NCI-H526 treated with DMSO at 0.1 percent for 48 hours (cell line): ENCODE measurements around the gene RPS14.

ENCODE experiments used
- DNase-seq: peaks from one replicate; lab custom pipeline; 2025; lab: John Stamatoyannopoulos, UW

The RPS14 gene

DNA sequence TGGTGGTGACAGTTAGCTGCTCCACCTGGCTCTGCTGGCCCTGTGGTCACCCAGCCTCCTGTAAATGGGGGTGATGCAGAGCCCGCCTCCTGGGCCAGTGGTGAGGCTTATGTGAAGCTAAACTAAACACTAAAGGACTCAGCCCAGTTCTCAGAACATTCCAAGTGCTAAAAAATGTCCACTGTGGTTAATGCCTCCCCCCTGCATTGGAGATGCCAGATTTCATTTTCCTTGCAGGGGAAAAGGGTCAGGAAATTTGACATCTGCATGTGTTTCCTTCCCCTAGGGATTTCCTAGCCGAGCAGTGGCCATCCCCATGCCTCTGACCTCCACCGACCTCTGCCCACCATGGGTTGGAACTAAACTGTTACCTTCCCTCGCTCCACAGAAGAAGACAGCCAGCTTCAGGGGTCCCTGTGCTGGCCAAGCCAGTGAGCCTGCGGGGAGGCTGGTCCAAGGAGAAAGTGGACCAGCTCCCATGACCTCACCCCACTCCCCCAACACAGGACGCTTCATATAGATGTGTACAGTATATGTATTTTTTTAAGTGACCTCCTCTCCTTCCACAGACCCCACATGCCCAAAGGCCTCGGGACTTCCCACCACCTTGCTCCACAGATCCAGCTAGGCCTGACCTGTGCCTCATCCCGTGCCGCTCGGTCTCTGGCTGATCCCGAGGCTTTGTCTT lies 49.9 kb downstream of the RPS14 start:
- DNase-seq = no peak

DNA sequence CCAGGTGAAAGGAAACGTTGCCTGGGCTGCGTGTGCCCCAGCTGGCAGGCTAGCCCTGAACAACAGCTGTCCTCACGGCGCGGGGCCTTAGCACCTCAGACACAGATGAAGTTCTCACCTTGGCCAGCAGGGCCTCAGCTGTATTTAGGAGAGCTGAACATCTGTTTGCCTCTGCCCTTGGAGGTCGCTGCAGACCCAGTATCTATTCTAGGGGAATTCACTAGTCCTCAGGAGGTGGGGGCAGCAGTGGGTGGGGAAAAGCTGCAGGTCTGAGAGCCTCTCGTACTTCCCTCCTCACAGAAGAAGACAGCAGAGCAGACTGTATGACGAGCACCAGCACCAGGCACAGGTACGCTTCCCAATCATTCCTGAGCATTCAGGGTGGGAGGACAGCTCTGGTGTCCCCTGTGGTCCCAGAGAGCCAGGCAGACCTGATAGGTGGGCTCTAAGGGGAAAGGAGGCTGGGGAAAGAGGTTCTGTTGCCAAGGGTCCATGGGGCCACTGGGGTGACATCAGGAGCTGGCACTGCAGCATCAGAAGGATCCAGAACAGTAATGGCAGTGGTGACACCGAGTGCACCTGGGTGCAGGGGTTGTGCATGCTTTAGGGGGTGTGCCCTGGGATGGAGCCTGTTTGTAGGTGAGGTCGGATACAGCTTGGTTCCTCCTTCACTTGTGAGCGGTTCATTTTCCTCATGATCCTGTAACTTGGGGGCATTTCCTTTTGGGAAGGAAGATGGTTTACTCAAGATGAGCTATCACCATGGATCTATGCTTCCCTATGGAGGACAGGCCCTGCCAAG lies 50.6 kb downstream of the RPS14 start:
- DNase-seq = no peak

DNA sequence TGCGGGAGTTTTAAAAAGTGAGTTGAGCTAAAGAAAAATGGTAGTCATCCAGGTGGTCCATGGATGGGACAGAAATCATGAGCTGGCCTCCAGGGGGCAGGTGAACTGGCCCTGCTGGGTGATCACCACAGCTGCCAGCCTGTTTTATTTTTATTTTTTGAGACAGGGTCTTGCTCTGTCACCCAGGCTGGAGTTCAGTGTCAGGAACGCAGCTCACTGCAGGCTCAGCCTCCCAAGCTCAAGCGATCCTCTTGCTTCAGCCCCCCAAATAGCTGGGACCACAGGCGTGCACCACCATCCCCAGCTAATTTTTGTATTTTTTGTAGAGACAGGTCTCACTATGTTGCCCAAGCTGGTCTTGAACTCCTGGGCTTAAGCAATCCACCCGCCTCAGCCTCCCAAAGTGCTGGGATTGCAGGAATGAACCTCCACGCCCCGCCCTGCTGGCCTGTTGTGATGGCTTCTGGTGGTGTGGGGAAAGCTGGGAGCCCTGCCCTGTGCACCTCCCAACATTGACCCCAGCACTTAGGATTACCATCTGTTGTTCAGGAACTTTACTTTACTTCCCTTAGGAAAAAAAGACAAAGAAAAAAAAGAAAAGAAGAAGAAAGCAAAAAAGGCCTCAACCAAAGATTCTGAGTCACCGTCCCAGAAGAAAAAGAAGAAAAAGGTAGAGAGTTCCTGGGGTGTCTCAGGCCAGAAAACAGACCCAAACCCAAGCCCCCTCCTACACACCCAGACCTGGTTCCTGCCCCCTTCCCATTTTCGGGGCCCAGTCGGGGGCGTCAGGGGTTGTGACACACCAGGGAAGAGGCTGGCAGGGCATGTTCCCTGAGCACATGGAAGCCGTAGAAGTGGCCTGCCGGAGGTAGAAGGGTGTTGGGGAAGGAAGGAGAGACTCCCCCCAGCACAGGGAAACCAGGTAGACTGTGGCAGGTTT lies 51.5 kb downstream of the RPS14 start:
- no peak for DNase-seq

GRCh38 chr5:150397146-150397781 lies 52.3 kb downstream of the RPS14 start:
- no peak for DNase-seq

DNA sequence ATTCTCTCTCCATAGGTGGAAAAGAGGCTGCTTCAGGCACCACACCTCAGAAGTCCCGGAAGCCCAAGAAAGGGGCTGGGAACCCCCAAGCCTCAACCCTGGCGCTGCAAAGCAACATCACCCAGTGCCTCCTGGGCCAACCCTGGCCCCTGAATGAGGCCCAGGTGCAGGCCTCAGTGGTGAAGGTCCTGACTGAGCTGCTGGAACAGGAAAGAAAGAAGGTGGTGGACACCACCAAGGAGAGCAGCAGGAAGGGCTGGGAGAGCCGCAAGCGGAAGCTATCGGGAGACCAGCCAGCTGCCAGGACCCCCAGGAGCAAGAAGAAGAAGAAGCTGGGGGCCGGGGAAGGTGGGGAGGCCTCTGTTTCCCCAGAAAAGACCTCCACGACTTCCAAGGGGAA lies 53.3 kb downstream of the RPS14 start:
- no peak for DNase-seq

DNA sequence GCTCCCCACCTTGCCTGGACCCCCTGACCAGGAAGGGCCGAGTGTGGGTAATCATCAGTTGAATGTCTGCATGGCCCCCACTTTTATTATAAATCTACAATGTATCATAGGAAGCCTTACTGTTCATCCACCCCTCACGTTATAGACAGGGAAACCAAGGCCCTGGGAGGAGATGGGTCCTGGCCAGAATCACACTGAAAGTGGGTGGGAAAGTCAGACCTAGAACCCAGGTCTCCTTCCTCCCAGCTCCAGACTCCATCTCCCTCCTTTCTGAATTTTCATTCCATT lies 53.9 kb downstream of the RPS14 start:
- no peak for DNase-seq

DNA sequence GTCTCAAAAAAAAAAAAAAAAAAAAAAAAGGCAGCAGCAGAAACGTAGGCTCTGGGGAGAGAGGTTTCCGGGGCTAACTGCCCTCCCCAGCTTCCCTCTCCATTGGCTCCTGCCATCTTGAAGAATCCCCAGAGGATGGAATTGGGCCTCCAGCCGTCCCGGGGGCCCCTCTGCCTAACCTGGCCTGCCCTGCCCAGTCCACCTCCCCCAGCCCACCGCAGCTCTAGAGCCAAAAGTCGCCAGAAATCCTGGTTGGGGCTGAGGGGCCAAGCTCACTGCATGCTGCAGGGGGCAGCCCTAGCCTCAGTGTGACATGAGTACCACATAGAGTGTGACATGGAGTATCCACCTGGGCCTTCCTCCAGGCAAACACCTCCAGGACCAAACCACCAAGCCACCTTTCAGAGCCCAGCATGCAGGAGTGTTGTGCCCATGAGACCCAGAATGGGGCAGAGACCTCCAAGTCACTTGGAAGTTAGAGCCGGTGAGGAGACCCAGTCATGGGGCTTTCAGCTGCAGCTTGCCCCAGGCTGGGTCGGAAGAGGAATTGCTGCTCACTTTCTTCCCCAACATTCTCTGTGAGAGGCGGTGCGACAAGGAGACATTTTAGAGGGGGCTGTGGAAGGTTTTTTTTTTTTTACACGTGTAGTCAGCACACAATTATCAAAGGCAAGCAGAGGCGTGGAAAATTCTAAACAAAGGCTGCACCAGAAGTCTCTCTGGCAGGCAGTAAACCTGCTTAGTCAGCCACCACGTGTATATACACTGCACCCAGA lies 54.4 kb downstream of the RPS14 start:
- DNase-seq = no peak

DNA sequence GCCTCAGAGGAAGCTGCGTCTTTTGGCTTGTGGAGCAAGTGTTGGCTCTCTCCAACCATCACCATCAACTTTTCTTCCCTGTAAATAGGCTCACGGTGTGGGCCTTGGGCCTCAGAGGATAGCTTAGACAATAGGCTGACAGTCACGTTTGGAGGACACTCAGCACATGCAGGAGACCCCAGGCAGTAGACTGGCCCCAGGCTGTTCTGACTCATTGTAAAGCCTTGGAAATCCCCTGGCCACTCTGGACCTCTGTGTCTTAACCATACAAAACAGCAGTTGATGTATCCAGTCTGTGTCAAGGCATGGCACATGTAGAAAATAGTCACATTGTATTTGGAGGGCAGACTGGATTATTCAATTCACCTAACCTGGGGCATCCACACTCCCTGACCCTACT lies 55.4 kb downstream of the RPS14 start:
- no peak for DNase-seq

DNA sequence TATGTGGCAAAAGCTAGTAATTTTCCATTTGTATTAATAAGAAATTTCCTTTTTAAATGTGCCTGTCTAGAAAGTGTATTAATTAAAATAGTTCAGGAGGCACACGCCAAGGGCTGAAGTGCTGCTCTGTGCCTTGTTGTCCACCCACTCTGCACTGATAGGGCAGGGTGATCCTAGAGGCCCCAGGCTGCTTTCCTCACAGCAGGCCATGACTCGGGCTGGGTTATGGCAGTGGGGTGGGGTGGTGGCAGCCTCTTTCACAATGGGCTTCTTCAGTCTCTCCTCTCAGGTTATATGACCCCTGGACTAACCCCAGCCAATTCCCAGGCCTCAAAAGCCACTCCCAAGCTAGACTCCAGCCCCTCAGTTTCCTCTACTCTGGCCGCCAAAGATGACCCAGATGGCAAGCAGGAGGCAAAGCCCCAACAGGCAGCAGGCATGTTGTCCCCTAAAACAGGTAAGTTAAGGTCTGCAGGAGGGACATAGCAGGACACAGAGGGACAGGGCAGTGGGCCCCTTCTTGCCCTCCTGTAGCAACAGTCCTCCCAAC lies 56.4 kb downstream of the RPS14 start:
- no peak for DNase-seq

DNA sequence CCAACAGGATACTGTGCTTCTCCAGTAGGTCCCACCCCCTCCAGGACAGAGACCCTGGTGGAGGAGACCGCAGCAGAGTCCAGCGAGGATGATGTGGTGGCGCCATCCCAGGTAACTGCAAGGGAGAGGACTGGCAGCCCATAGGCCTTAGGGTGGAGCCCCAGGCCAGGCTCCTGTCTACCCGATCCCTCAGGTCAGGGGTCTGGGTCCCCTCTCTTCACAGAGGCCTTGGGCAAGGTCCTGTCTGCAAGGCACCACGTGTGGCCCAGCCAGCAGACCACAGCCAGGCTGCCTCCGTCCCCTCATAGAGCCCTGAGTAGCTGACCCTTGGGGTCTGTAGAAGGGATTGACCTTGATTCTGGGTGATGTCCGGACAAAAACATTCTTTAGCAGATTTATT lies 56.9 kb downstream of the RPS14 start:
- DNase-seq = no peak
